ENCODE measurements around the gene TPT1. TPM values are rescaled to one million over a fixed set of nuclear protein-coding genes. Genes with fewer than 3 reads are reported as not detected.

Gene TPT1
- total and polyA plus RNA-seq, 9 of the 15 experiments (the other 6 are each of a cell fraction or from before 2014, with no cell fraction given), result 602 to 2,508 (median 1,784) TPM

DNA sequence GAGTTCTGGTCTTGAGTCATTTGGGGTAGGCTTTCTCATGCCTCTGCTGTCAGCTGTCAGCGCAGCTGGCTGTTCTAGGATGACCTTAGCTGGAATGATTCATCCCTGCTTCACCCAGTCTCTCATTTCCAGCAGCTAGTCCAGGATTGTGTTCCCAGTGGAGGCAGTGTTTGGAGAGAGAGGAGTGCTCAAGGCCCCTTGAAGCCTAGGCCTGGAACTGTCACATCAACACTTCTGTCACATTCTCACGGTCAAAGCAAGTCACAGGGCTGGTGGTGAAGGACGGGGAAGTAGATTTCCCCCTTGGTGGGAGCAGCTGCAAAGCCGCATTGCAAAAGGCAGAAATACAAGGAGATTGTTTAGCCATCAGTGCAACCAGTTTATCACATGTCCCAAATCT lies 15.2 kb downstream of the TPT1 start:
- DNase-seq (ENCODE audit: extremely low read depth in 1 of 4, low spot score in 3 of 4), result no peak
- BruUV-seq (replicated peaks), result no TSS peak
- Histone ChIP-seq H4K20me1 (replicated peaks; ENCODE audit: control insufficient read depth, insufficient read depth, low read length) (no peaks in the 10 kb centered on the region), H3K9me1 (ENCODE audit: control insufficient read depth, insufficient read depth, low read length) (no peaks in the 10 kb centered on the region), H3K4me2 (ENCODE audit: insufficient read depth, low read length) (no peak overlapping the region), H3K4me3 (no peak overlapping the region), H3K4me1 (replicated peaks in 1 of 2; ENCODE audit: control insufficient read depth in 2 of 2, insufficient read depth in 2 of 2, low read length in 2 of 2) (peaks cover 16 to 19% of the 10 kb centered on the region in 2 experiments; a peak in 4 of 5 replicates), H3K27ac (ENCODE audit: extremely low read depth, low read depth, low read length) (no peak overlapping the region), H3K9me3 (replicated peaks; ENCODE audit: control insufficient read depth, insufficient read depth, low read depth, low read length) (no peaks in the 10 kb centered on the region), H3K9ac (ENCODE audit: insufficient read depth in 1 of 2, low read depth in 2 of 2, low read length in 2 of 2) (peak overlapping the region in 1 of 2 experiments; percentile 68; a peak in 1 of 4 replicates), H3K27me3 (ENCODE audit: control insufficient read depth in 2 of 2, insufficient read depth in 2 of 2, low read length in 2 of 2) (no peaks in the 10 kb centered on the region), H2AFZ (ENCODE audit: low read depth, low read length) (no peak overlapping the region), H3K36me3 (ENCODE audit: control insufficient read depth, insufficient read depth, low read length) (no peaks in the 10 kb centered on the region), H3K79me2 (ENCODE audit: control insufficient read depth, insufficient read depth, low read length) (no peaks in the 10 kb centered on the region)
- ChIA-PET CTCF (ENCODE audit: low intra/inter-chr PET ratio) (no interaction called here), POLR2A (interaction anchor here (1.1 kb wide), 1 partner anchor 11 kb away, joined by 3 read pairs; no protein-coding TSS in a partner anchor)
- no peak for FAIRE-seq
- in situ Hi-C loops (cut with MboI), result no loop called here
- intact Hi-C loops (cut with micrococcal nuclease), result no loop called here
- no peak for ATAC-seq
- TF ChIP-seq MIER1 (IDR thresholded peaks at IDR 0.05; ENCODE audit: low read depth) (no peak), C11orf30 (IDR thresholded peaks at IDR 0.05; ENCODE audit: low read depth) (peak; percentile 3; the same call in 1 of the 2 replicates), JUND (IDR thresholded peaks at IDR 0.05; ENCODE audit: borderline replicate concordance, low read depth, low read length) (no peak), JUND (tag; IDR thresholded peaks at IDR 0.05; ENCODE audit: borderline replicate concordance, low read depth, low read length) (peak; percentile 36; the same call in 1 of the 3 replicates), POLR2AphosphoS5 (IDR thresholded peaks at IDR 0.05; ENCODE audit: control insufficient read depth, insufficient read depth, low read depth, low read length) (no peak), FOSL1 (tag; conservative IDR thresholded peaks at IDR 0.05) (peak; percentile 67; the same call in 1 of the 2 replicates)
- TF ChIP-seq, protein P1, sequence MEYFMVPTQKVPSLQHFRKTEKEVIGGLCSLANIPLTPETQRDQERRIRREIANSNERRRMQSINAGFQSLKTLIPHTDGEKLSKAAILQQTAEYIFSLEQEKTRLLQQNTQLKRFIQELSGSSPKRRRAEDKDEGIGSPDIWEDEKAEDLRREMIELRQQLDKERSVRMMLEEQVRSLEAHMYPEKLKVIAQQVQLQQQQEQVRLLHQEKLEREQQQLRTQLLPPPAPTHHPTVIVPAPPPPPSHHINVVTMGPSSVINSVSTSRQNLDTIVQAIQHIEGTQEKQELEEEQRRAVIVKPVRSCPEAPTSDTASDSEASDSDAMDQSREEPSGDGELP (CRISPR knock-in tag; IDR thresholded peaks at IDR 0.05; ENCODE audit: borderline replicate concordance), result 0 out of 2 replicates have a peak, but pooled peaks have one; percentile 22
- TF ChIP-seq, protein P2, sequence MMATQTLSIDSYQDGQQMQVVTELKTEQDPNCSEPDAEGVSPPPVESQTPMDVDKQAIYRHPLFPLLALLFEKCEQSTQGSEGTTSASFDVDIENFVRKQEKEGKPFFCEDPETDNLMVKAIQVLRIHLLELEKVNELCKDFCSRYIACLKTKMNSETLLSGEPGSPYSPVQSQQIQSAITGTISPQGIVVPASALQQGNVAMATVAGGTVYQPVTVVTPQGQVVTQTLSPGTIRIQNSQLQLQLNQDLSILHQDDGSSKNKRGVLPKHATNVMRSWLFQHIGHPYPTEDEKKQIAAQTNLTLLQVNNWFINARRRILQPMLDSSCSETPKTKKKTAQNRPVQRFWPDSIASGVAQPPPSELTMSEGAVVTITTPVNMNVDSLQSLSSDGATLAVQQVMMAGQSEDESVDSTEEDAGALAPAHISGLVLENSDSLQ (IDR thresholded peaks at IDR 0.05), result peak; percentile 40
- TF ChIP-seq, protein P3, sequence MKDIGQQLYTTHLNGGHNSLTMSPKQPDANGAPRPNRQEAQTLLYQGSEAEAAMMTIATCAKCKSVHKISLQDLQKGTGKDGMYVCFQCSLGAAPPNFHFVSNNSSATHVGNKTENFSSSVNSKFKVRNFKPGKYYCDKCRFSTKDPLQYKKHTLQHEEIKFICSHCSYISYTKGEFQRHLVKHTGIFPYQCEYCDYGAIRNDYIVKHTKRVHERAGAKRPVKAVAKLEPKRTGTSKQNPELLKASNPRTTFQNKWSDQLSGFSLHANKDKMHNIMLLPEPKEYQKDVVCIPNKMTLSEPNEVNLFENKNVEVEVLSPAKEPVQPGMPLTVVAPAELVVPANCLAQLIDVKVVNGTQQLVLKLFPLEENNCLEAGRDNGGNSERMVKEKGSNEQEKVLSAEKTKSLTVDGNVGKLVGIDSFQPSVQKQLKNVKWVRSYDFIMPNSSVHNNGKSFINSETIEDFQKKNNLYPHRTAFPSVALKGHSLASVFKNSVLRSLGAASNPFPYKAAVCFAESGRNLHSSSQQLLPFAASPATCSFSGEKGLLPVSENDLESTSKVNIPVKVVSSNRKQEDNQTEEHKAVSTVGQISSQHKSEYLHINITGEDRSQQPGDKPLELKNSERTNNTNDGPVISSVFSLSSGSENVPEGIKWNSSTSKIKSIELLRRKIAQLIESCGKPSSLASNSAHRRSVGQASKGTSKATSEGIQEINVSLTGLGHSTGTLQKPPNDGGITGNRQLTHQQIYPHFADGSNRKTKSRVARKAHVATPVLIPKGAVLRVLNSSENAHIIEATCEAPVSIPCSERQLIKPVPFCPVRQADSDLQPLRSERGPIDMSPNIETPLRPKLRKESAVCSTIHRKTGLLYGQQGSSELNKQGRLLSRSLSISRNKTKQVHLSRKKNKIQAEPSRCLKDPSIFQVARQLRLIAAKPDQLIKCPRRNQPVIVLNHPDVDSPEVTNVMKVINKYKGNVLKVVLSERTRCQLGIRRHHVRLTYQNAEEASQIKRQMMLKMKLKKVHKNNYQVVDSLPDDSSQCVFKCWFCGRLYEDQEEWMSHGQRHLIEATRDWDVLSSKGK (CRISPR knock-in tag; IDR thresholded peaks at IDR 0.05), result no peak
- TF ChIP-seq, protein P4, sequence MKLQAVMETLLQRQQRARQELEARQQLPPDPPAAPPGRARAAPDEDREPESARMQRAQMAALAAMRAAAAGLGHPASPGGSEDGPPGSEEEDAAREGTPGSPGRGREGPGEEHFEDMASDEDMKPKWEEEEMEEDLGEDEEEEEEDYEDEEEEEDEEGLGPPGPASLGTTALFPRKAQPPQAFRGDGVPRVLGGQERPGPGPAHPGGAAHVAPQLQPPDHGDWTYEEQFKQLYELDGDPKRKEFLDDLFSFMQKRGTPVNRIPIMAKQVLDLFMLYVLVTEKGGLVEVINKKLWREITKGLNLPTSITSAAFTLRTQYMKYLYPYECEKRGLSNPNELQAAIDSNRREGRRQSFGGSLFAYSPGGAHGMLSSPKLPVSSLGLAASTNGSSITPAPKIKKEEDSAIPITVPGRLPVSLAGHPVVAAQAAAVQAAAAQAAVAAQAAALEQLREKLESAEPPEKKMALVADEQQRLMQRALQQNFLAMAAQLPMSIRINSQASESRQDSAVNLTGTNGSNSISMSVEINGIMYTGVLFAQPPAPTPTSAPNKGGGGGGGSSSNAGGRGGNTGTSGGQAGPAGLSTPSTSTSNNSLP (IDR thresholded peaks at IDR 0.05; ENCODE audit: borderline replicate concordance, low read depth, low read length), result no peak
- TF ChIP-seq, protein P5, sequence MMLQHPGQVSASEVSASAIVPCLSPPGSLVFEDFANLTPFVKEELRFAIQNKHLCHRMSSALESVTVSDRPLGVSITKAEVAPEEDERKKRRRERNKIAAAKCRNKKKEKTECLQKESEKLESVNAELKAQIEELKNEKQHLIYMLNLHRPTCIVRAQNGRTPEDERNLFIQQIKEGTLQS (IDR thresholded peaks at IDR 0.05), result peak; percentile 39; the same call in 1 of the 2 replicates
- TF ChIP-seq, protein P5 (CRISPR knock-in tag; conservative IDR thresholded peaks at IDR 0.05), result no peak
- 75% methylated on average over 3 of the region's 4 CpGs for WGBS (ENCODE audit: insufficient coverage, low coverage, missing lambda C conversion rate)
